HEK293 (cell line): ENCODE results near the gene TRAPPC1.

Source experiments
- GLI2 ChIP-seq: fragments of 450-650 bp; formaldehyde crosslinking; IDR thresholded peaks from 2 replicates; pipeline ENCODE4; 2017; ENCODE audit warnings: missing biosample characterization, missing genetic modification characterization, low read depth, borderline replicate concordance
- GLIS1 ChIP-seq: fragments of 450-650 bp; formaldehyde crosslinking; IDR thresholded peaks from 2 replicates; pipeline ENCODE4 v1.5.1; 2016; ENCODE audit warnings: missing biosample characterization, missing genetic modification characterization
- IKZF3 ChIP-seq: fragments of 450-650 bp; IDR thresholded peaks from 2 replicates; pipeline ENCODE4 v1.5.0; 2018; ENCODE audit warnings: missing biosample characterization, mild to moderate bottlenecking, missing genetic modification characterization, moderate library complexity
- KLF10 ChIP-seq: fragments of 450-650 bp; IDR thresholded peaks from 2 replicates; pipeline ENCODE4 v1.5.1; 2018; ENCODE audit warnings: missing biosample characterization, mild to moderate bottlenecking, missing genetic modification characterization
- OSR2 ChIP-seq: fragments of 450-650 bp; formaldehyde crosslinking; IDR thresholded peaks from 2 replicates; pipeline ENCODE4 v1.5.1; 2016; ENCODE audit warnings: missing biosample characterization, missing genetic modification characterization
- PRDM6 ChIP-seq: fragments of 450-650 bp; formaldehyde crosslinking; IDR thresholded peaks from 2 replicates; pipeline ENCODE4 v1.5.1; 2017; ENCODE audit warnings: missing biosample characterization, missing genetic modification characterization
- SCRT2 ChIP-seq: fragments of 450-650 bp; formaldehyde crosslinking; IDR thresholded peaks from 2 replicates; pipeline ENCODE4 v1.5.1; 2016; ENCODE audit warnings: missing biosample characterization, missing genetic modification characterization
- SP3 ChIP-seq: fragments of 450-650 bp; formaldehyde crosslinking; IDR thresholded peaks from 2 replicates; pipeline ENCODE4 v1.5.1; 2016; ENCODE audit warnings: missing biosample characterization, missing genetic modification characterization
- TCF7L2 ChIP-seq: IDR thresholded peaks from 2 replicates; pipeline ENCODE4 v1.6.1; 2011; ENCODE audit warnings: low read depth, mild to moderate bottlenecking, inconsistent platforms, low read length, moderate library complexity, borderline replicate concordance
- TRIM28 ChIP-seq: IDR thresholded peaks from 2 replicates; pipeline ENCODE4 v1.6.1; 2011; ENCODE audit warnings: low read length, control low read depth, borderline replicate concordance
- ZIC2 ChIP-seq: fragments of 450-650 bp; formaldehyde crosslinking; IDR thresholded peaks from 2 replicates; pipeline ENCODE4 v1.5.1; 2016; ENCODE audit warnings: missing biosample characterization, missing genetic modification characterization
- ZNF18 ChIP-seq: fragments of 450-650 bp; formaldehyde crosslinking; IDR thresholded peaks from 2 replicates; pipeline ENCODE4 v1.5.1; 2016; ENCODE audit warnings: missing biosample characterization, missing genetic modification characterization
- ZNF292 ChIP-seq: fragments of 450-650 bp; formaldehyde crosslinking; IDR thresholded peaks from 2 replicates; pipeline ENCODE4 v1.5.1; 2016; ENCODE audit warnings: low read depth, missing biosample characterization, missing genetic modification characterization, borderline replicate concordance
- ZNF37A ChIP-seq: fragments of 450-650 bp; IDR thresholded peaks from 2 replicates; pipeline ENCODE4 v1.5.1; 2018; ENCODE audit warnings: missing biosample characterization, missing genetic modification characterization
- ZNF426 ChIP-seq: fragments of 450-650 bp; formaldehyde crosslinking; IDR thresholded peaks from 2 replicates; pipeline ENCODE4 v1.5.1; 2017; ENCODE audit warnings: missing biosample characterization, missing genetic modification characterization, mild to moderate bottlenecking, inconsistent platforms, moderate library complexity
- ZNF48 ChIP-seq: fragments of 450-650 bp; formaldehyde crosslinking; IDR thresholded peaks from 2 replicates; pipeline ENCODE4 v1.5.1; 2016; ENCODE audit warnings: missing biosample characterization, missing genetic modification characterization
- ZNF701 ChIP-seq: fragments of 450-650 bp; formaldehyde crosslinking; IDR thresholded peaks from 2 replicates; pipeline ENCODE4 v1.5.1; 2016; ENCODE audit warnings: missing biosample characterization, missing genetic modification characterization
- ZSCAN30 ChIP-seq: fragments of 450-650 bp; IDR thresholded peaks from 2 replicates; pipeline ENCODE4 v1.5.1; 2018; ENCODE audit warnings: missing biosample characterization, mild to moderate bottlenecking, missing genetic modification characterization, moderate library complexity
- ZXDB ChIP-seq: fragments of 450-650 bp; formaldehyde crosslinking; IDR thresholded peaks from 2 replicates; pipeline ENCODE4 v1.5.1; 2016; ENCODE audit warnings: missing biosample characterization, missing genetic modification characterization
- TF ChIP-seq, protein P1 (sequence below): fragments of 450-650 bp; formaldehyde crosslinking; IDR thresholded peaks from 2 replicates; pipeline ENCODE4 v1.5.1; 2017; ENCODE audit warnings: missing biosample characterization, missing genetic modification characterization
- TF ChIP-seq, protein P2 (sequence below): IDR thresholded peaks from 2 replicates; pipeline ENCODE4 v1.6.1; 2011; ENCODE audit warnings: mild to moderate bottlenecking, low read depth, low read length, borderline replicate concordance

The TRAPPC1 gene

GRCh38 chr17:7903154-7904103 lies 28.3 kb downstream of the TRAPPC1 start (continued):
- TF ChIP-seq, protein P1, sequence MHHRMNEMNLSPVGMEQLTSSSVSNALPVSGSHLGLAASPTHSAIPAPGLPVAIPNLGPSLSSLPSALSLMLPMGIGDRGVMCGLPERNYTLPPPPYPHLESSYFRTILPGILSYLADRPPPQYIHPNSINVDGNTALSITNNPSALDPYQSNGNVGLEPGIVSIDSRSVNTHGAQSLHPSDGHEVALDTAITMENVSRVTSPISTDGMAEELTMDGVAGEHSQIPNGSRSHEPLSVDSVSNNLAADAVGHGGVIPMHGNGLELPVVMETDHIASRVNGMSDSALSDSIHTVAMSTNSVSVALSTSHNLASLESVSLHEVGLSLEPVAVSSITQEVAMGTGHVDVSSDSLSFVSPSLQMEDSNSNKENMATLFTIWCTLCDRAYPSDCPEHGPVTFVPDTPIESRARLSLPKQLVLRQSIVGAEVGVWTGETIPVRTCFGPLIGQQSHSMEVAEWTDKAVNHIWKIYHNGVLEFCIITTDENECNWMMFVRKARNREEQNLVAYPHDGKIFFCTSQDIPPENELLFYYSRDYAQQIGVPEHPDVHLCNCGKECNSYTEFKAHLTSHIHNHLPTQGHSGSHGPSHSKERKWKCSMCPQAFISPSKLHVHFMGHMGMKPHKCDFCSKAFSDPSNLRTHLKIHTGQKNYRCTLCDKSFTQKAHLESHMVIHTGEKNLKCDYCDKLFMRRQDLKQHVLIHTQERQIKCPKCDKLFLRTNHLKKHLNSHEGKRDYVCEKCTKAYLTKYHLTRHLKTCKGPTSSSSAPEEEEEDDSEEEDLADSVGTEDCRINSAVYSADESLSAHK (tag by site-specific recombination) = no peak
- no peak for TF ChIP-seq ZXDB (tag by site-specific recombination)
- peak; percentile 51; the same call in 1 of the 2 replicates for TF ChIP-seq OSR2
- no peak for TF ChIP-seq ZNF37A
- 0 out of 2 replicates have a peak, but pooled peaks have one; percentile 49 for TF ChIP-seq ZNF18 (tag by site-specific recombination)
- TF ChIP-seq ZIC2 (tag by site-specific recombination) = peak; percentile 72
- no peak for TF ChIP-seq SP3 (tag by site-specific recombination)
- no peak for TF ChIP-seq ZNF292 (tag by site-specific recombination)
- TF ChIP-seq PRDM6 (tag by site-specific recombination) = peak; percentile 60; the same call in 1 of the 2 replicates
- no peak for TF ChIP-seq GLI2 (tag by site-specific recombination)
- TF ChIP-seq IKZF3 (tag by site-specific recombination) = 0 out of 2 replicates have a peak, but pooled peaks have one; percentile 38
- no peak for TF ChIP-seq ZNF48
- peak; percentile 58; the same call in 1 of the 2 replicates for TF ChIP-seq TRIM28
- peak; percentile 27 for TF ChIP-seq GLIS1 (tag by site-specific recombination)
- TF ChIP-seq ZNF426 (tag by site-specific recombination) = no peak
- no peak for TF ChIP-seq ZNF701 (tag by site-specific recombination)
- peak; percentile 83 for TF ChIP-seq TCF7L2
- TF ChIP-seq, protein P2, sequence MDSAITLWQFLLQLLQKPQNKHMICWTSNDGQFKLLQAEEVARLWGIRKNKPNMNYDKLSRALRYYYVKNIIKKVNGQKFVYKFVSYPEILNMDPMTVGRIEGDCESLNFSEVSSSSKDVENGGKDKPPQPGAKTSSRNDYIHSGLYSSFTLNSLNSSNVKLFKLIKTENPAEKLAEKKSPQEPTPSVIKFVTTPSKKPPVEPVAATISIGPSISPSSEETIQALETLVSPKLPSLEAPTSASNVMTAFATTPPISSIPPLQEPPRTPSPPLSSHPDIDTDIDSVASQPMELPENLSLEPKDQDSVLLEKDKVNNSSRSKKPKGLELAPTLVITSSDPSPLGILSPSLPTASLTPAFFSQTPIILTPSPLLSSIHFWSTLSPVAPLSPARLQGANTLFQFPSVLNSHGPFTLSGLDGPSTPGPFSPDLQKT = no peak
- peak; percentile 48; the same call in 1 of the 2 replicates for TF ChIP-seq SCRT2 (tag by site-specific recombination)
- TF ChIP-seq ZSCAN30 (tag by site-specific recombination) = peak; percentile 22; the same call in 1 of the 2 replicates
- TF ChIP-seq KLF10 (tag by site-specific recombination) = no peak
